ENCODE data around the gene PDIK1L.

Gene PDIK1L

GRCh38 chr1:26122988-26123973 is 11.7 kb downstream of the PDIK1L start:
- no peak overlapping the region for H3K4me3 ChIP-seq (ENCODE audit: low read depth, low read length)
- DNase-seq (ENCODE audit: low read depth): peak; percentile 32
- TF ChIP-seq POLR2A (IDR thresholded peaks at IDR 0.05; ENCODE audit: extremely low read depth, insufficient read length): no peak
- TF ChIP-seq MAX (IDR thresholded peaks at IDR 0.05; ENCODE audit: low read depth, low read length): no peak
- TF ChIP-seq MYC (IDR thresholded peaks at IDR 0.05; ENCODE audit: low read depth, low read length): no peak
- no peak for TF ChIP-seq CTCF (IDR thresholded peaks at IDR 0.05; ENCODE audit: low read depth, low read length)

- TF ChIP-seq MYC (IDR thresholded peaks at IDR 0.05; ENCODE audit: low read depth, low read length): no peak
- no peak for TF ChIP-seq POLR2A (IDR thresholded peaks at IDR 0.05; ENCODE audit: extremely low read depth, insufficient read length)
- TF ChIP-seq CTCF (IDR thresholded peaks at IDR 0.05; ENCODE audit: low read depth, low read length): no peak
- no peak for TF ChIP-seq MAX (IDR thresholded peaks at IDR 0.05; ENCODE audit: low read depth, low read length)
- no peak overlapping the region for H3K4me3 ChIP-seq (ENCODE audit: low read depth, low read length)
- DNase-seq (ENCODE audit: low read depth): no peak
These were observed 13.1 kb downstream of the PDIK1L start for GRCh38 chr1:26124418-26125331.

- TF ChIP-seq MAX (IDR thresholded peaks at IDR 0.05; ENCODE audit: low read depth, low read length) (no peak), POLR2A (IDR thresholded peaks at IDR 0.05; ENCODE audit: extremely low read depth, insufficient read length) (no peak), CTCF (IDR thresholded peaks at IDR 0.05; ENCODE audit: low read depth, low read length) (no peak), MYC (IDR thresholded peaks at IDR 0.05; ENCODE audit: low read depth, low read length) (no peak)
- H3K4me3 ChIP-seq (ENCODE audit: low read depth, low read length): no peak overlapping the region
- DNase-seq (ENCODE audit: low read depth): no peak
These were observed 13.8 kb downstream of the PDIK1L start for GRCh38 chr1:26125382-26125781.

- no peak for DNase-seq (ENCODE audit: low read depth)
- peak overlapping the region; percentile 47 for H3K4me3 ChIP-seq (ENCODE audit: low read depth, low read length)
- TF ChIP-seq CTCF (IDR thresholded peaks at IDR 0.05; ENCODE audit: low read depth, low read length): no peak
- no peak for TF ChIP-seq MYC (IDR thresholded peaks at IDR 0.05; ENCODE audit: low read depth, low read length)
- no peak for TF ChIP-seq POLR2A (IDR thresholded peaks at IDR 0.05; ENCODE audit: extremely low read depth, insufficient read length)
- TF ChIP-seq MAX (IDR thresholded peaks at IDR 0.05; ENCODE audit: low read depth, low read length): no peak
These were observed 14.3 kb downstream of the PDIK1L start for GRCh38 chr1:26125946-26126320.

- peak; percentile 14; the same call in 1 of the 2 replicates for TF ChIP-seq MAX (IDR thresholded peaks at IDR 0.05; ENCODE audit: low read depth, low read length)
- TF ChIP-seq CTCF (IDR thresholded peaks at IDR 0.05; ENCODE audit: low read depth, low read length): no peak
- peak; percentile 14 for TF ChIP-seq MYC (IDR thresholded peaks at IDR 0.05; ENCODE audit: low read depth, low read length)
- peak; percentile 94 for DNase-seq (ENCODE audit: low read depth)
- peak overlapping the region; percentile 47 for H3K4me3 ChIP-seq (ENCODE audit: low read depth, low read length)
These were observed 14.9 kb downstream of the PDIK1L start for GRCh38 chr1:26126321-26127084.

All from NB4 (cell line).